ENCODE results near the gene LARGE1. TPM values are rescaled to one million over a fixed set of nuclear protein-coding genes. Genes with fewer than 3 reads are reported as not detected.

LARGE1 gene
- total RNA-seq, 4 donors from 2014 or later: 24.9 to 51.0 (median 32.7) TPM

- Histone ChIP-seq H3K27me3 (no peaks in the 10 kb centered on the region), H3K27ac (no peak overlapping the region), H3K36me3 (no peaks in the 10 kb centered on the region), H3K4me1 (no peaks in the 10 kb centered on the region), H3K4me3 (no peak overlapping the region), H3K9me3 (no peaks in the 10 kb centered on the region)
- no peak for DNase-seq (ENCODE audit: low spot score in 2 of 2)
- WGBS, 2 donors: 85 to 90% methylated on average over 2 of the region's 2 CpGs
- TF ChIP-seq, protein P1, sequence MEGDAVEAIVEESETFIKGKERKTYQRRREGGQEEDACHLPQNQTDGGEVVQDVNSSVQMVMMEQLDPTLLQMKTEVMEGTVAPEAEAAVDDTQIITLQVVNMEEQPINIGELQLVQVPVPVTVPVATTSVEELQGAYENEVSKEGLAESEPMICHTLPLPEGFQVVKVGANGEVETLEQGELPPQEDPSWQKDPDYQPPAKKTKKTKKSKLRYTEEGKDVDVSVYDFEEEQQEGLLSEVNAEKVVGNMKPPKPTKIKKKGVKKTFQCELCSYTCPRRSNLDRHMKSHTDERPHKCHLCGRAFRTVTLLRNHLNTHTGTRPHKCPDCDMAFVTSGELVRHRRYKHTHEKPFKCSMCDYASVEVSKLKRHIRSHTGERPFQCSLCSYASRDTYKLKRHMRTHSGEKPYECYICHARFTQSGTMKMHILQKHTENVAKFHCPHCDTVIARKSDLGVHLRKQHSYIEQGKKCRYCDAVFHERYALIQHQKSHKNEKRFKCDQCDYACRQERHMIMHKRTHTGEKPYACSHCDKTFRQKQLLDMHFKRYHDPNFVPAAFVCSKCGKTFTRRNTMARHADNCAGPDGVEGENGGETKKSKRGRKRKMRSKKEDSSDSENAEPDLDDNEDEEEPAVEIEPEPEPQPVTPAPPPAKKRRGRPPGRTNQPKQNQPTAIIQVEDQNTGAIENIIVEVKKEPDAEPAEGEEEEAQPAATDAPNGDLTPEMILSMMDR (IDR thresholded peaks at IDR 0.05): no peak
- TF ChIP-seq EP300 (IDR thresholded peaks at IDR 0.05) (no peak), POLR2A (IDR thresholded peaks at IDR 0.05) (no peak)
Observed at GRCh38 chr22:33588860-33589259, 331.4 kb downstream of the LARGE1 start.

DNA sequence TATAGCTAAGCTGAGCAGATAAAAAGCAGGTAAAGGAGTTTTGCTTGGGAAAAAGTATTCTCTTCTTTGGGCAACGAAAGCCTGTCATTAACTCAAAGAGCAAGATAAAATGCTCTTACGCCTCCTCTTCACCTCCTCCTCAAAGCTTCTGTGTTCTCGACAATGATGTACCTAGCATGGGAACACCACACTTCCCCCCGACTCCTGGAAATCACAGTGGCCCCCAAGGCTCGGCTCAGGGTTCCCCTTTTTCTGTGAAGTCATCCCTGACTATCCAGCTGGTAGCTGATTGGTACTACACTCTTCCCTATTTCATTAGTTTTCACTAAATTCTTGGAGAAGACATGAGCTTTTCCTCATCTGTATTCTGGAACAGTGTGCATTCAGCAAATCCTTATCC, 336.1 kb downstream of the LARGE1 start:
- Histone ChIP-seq H3K27ac (no peak overlapping the region), H3K4me3 (no peak overlapping the region), H3K36me3 (no peaks in the 10 kb centered on the region), H3K4me1 (peaks cover 0 to under 1% (median 0%) of the 10 kb centered on the region in 4 donors), H3K27me3 (no peaks in the 10 kb centered on the region), H3K9me3 (no peaks in the 10 kb centered on the region)
- WGBS, 2 donors: 91 to 94% methylated on average over 5 of the region's 5 CpGs
- TF ChIP-seq EP300 (IDR thresholded peaks at IDR 0.05): no peak
- TF ChIP-seq POLR2A (IDR thresholded peaks at IDR 0.05): no peak
- TF ChIP-seq, protein P1 (IDR thresholded peaks at IDR 0.05): no peak
- DNase-seq (ENCODE audit: low spot score in 2 of 2): no peak

- Histone ChIP-seq H3K36me3 (no peaks in the 10 kb centered on the region), H3K27ac (no peak overlapping the region), H3K4me1 (peaks cover 0 to 4% (median 0%) of the 10 kb centered on the region in 4 donors), H3K4me3 (no peak overlapping the region), H3K27me3 (no peaks in the 10 kb centered on the region), H3K9me3 (no peaks in the 10 kb centered on the region)
- TF ChIP-seq POLR2A (IDR thresholded peaks at IDR 0.05): no peak
- TF ChIP-seq, protein P1 (IDR thresholded peaks at IDR 0.05): no peak
- DNase-seq (ENCODE audit: low spot score in 2 of 2): no peak
- WGBS, 2 donors: 95 to 100% methylated on average over 1 of the region's 1 CpG
Observed at GRCh38 chr22:33582822-33583400, 337.4 kb downstream of the LARGE1 start.

DNA sequence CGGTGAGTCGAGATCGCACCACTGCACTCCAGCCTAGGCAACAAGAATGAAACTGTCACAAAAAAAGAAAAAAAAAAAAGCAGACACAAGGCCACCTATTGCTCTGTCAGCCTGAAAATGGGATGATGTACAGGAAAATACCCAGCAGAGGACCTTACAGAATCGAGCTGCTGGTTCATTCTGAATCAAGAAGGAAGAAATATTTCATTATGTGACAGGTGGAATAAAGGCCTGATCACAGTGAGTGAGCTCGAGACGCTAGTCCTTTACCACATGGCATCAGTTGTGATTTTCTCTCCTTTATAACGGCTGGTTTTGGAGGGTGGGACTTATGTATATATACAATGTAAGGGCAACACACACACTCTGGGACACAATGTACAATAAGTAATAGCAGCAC, 340.0 kb downstream of the LARGE1 start:
- H3K27ac ChIP-seq: no peak overlapping the region
- no peaks in the 10 kb centered on the region for H3K27me3 ChIP-seq
- no peak for DNase-seq (ENCODE audit: low spot score in 2 of 2)
- WGBS, 2 donors: 78 to 80% methylated on average over 7 of the region's 7 CpGs
- no peaks in the 10 kb centered on the region for H3K9me3 ChIP-seq
- H3K4me3 ChIP-seq: no peak overlapping the region
- TF ChIP-seq, protein P1 (IDR thresholded peaks at IDR 0.05): no peak
- no peak for TF ChIP-seq POLR2A (IDR thresholded peaks at IDR 0.05)
- no peak for TF ChIP-seq EP300 (IDR thresholded peaks at IDR 0.05)
- no peaks in the 10 kb centered on the region for H3K36me3 ChIP-seq
- H3K4me1 ChIP-seq: peaks cover 0 to 4% (median 0%) of the 10 kb centered on the region in 4 donors

DNA sequence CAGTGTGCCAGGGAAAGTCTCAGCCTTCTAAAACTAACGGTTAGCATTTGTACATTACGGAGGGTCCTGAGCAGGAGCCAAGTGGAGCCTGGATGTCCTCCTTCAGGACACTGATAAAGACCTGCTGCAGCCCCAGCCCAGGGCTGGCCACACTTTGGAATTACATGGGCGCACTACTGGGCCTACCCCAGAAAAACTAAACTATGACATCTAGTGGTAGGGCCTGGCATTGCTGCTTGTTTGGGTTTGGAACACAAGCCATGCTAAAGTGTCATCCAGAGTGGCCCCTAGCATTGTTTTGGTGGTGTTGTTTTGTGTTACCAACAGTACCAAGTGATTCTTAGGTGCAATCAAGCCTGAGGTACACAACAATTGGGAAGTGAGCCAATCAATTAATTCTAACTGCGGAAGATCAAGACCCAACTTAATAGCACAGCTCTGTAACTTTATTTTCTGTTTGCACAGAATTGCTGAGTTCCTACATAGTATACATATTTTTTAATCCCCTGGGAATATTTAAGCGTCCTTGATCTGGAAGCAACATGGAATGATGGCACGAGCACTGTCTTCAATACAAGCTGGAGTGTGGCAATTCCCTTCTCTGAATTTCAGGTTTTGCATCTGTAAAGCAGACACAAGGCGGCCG, 340.7 kb downstream of the LARGE1 start:
- WGBS, 2 donors: 59 to 66% methylated on average over 8 of the region's 8 CpGs
- no peaks in the 10 kb centered on the region for H3K36me3 ChIP-seq
- peak; percentile 16 to 74 for DNase-seq (ENCODE audit: low spot score in 2 of 2)
- no peaks in the 10 kb centered on the region for H3K9me3 ChIP-seq
- H3K4me3 ChIP-seq: no peak overlapping the region
- H3K4me1 ChIP-seq: peaks cover 0 to 4% (median 0%) of the 10 kb centered on the region in 4 donors
- TF ChIP-seq EP300 (IDR thresholded peaks at IDR 0.05): no peak
- TF ChIP-seq, protein P1 (IDR thresholded peaks at IDR 0.05): peak; percentile 76 to 87 (median 83)
- no peak for TF ChIP-seq POLR2A (IDR thresholded peaks at IDR 0.05)
- no peak overlapping the region for H3K27ac ChIP-seq
- no peaks in the 10 kb centered on the region for H3K27me3 ChIP-seq

Measured in tibial nerve (tissue), 4 donors.